ENCODE measurements around the gene VASP. TPM values are rescaled to one million over a fixed set of nuclear protein-coding genes. Genes with fewer than 3 reads are reported as not detected.

Gene VASP
- 60.4 TPM for polyA plus RNA-seq
- long read RNA-seq, donor 1, partial matches to known transcripts, result 0 of 3 reads
- long read RNA-seq, donor 1, other reads (novel, unspliced or antisense), result 0 of 3 reads
- long read RNA-seq, donor 2, transcript VASP-201 (13 exons, 2,305 nt), result major isoform, 16 of 88 reads
- long read RNA-seq, donor 2, partial matches to known transcripts, result 67 of 88 reads
- long read RNA-seq, donor 2, other reads (novel, unspliced or antisense), result 0 of 88 reads
- long read RNA-seq, donor 3, transcript VASP-201 (13 exons, 2,305 nt), result major isoform, 6 of 53 reads
- long read RNA-seq, donor 3, partial matches to known transcripts, result 46 of 53 reads
- long read RNA-seq, donor 3, other reads (novel, unspliced or antisense), result 0 of 53 reads
- long read RNA-seq, donor 4, partial matches to known transcripts, result 0 of 1 reads
- long read RNA-seq, donor 4, other reads (novel, unspliced or antisense), result 0 of 1 reads
- long read RNA-seq, donor 5, transcript VASP-201 (13 exons, 2,305 nt), result major isoform, 5 of 11 reads
- long read RNA-seq, donor 5, partial matches to known transcripts, result 0 of 11 reads
- long read RNA-seq, donor 5, other reads (novel, unspliced or antisense), result 5 of 11 reads
- long read RNA-seq, donor 6, partial matches to known transcripts, result 16 of 19 reads
- long read RNA-seq, donor 6, other reads (novel, unspliced or antisense), result 0 of 19 reads
- long read RNA-seq, donor 7, partial matches to known transcripts, result 0 of 3 reads
- long read RNA-seq, donor 7, other reads (novel, unspliced or antisense), result 0 of 3 reads
- long read RNA-seq, donor 8, transcript VASP-201 (13 exons, 2,305 nt), result major isoform, 7 of 40 reads
- long read RNA-seq, donor 8, partial matches to known transcripts, result 32 of 40 reads
- long read RNA-seq, donor 8, other reads (novel, unspliced or antisense), result 0 of 40 reads
- long read RNA-seq, donor 9, transcript VASP-201 (13 exons, 2,305 nt), result major isoform, 7 of 14 reads
- long read RNA-seq, donor 9, partial matches to known transcripts, result 5 of 14 reads
- long read RNA-seq, donor 9, other reads (novel, unspliced or antisense), result 0 of 14 reads
- long read RNA-seq, donor 10, transcript VASP-201 (13 exons, 2,305 nt), result major isoform, 10 of 36 reads
- long read RNA-seq, donor 10, partial matches to known transcripts, result 24 of 36 reads
- long read RNA-seq, donor 10, other reads (novel, unspliced or antisense), result 0 of 36 reads
- long read RNA-seq, donor 11, transcript VASP-201 (13 exons, 2,305 nt), result major isoform, 6 of 18 reads
- long read RNA-seq, donor 11, partial matches to known transcripts, result 9 of 18 reads
- long read RNA-seq, donor 11, other reads (novel, unspliced or antisense), result 0 of 18 reads

- H3K9me3 ChIP-seq (ENCODE audit: control insufficient read depth, low read depth, low read length), result no peaks in the 10 kb centered on the region
- H3K4me1 ChIP-seq (ENCODE audit: control insufficient read depth, insufficient read depth, low read length), result peaks cover 12% of the 10 kb centered on the region
- H3K36me3 ChIP-seq (ENCODE audit: control insufficient read depth, insufficient read depth, low read length), result peaks cover 6% of the 10 kb centered on the region
- H3K4me3 ChIP-seq (ENCODE audit: low read length), result peak within 1 kb of the TSS; percentile 99
- H3K27me3 ChIP-seq (ENCODE audit: control insufficient read depth, insufficient read depth, low read length), result no peaks in the 10 kb centered on the region
- no CpG with 5 or more reads among the region's 65 CpGs for WGBS (ENCODE audit: insufficient coverage, low lambda C conversion rate)
- H3K27ac ChIP-seq (ENCODE audit: low read length), result peak within 1 kb of the TSS; percentile 92
- peak; percentile 80 to 89 for DNase-seq
Observed at GRCh38 chr19:45506989-45507871, at the start of gene VASP. Gene VASP, plus strand, starts transcription at chr19:45507479. Its CDS starts 293 bp downstream, at chr19:45507772.

- no peaks in the 10 kb centered on the region for H3K36me3 ChIP-seq (ENCODE audit: control insufficient read depth, insufficient read depth, low read length)
- H3K4me3 ChIP-seq (ENCODE audit: low read length), result no peak overlapping the region
- peaks cover 16% of the 10 kb centered on the region for H3K4me1 ChIP-seq (ENCODE audit: control insufficient read depth, insufficient read depth, low read length)
Observed at GRCh38 chr19:45457776-45458175, 49.5 kb upstream of the VASP start.

GRCh38 chr19:45460807-45461347 is 46.4 kb upstream of the VASP start:
- H3K4me1 ChIP-seq (ENCODE audit: control insufficient read depth, insufficient read depth, low read length), result peaks cover 6% of the 10 kb centered on the region
- H3K4me3 ChIP-seq (ENCODE audit: low read length), result no peak overlapping the region
- H3K27ac ChIP-seq (ENCODE audit: low read length), result no peak overlapping the region
- H3K36me3 ChIP-seq (ENCODE audit: control insufficient read depth, insufficient read depth, low read length), result no peaks in the 10 kb centered on the region
- WGBS (ENCODE audit: insufficient coverage, low lambda C conversion rate), result no CpG with 5 or more reads among the region's 8 CpGs
- H3K27me3 ChIP-seq (ENCODE audit: control insufficient read depth, insufficient read depth, low read length), result peaks cover 10% of the 10 kb centered on the region
- no peaks in the 10 kb centered on the region for H3K9me3 ChIP-seq (ENCODE audit: control insufficient read depth, low read depth, low read length)
- DNase-seq, result no peak

More at GRCh38 chr19:45457776-45458175, 49.5 kb upstream of the VASP start:
- H3K27me3 ChIP-seq (ENCODE audit: control insufficient read depth, insufficient read depth, low read length), result peaks cover 4% of the 10 kb centered on the region
- no peak for DNase-seq
- H3K9me3 ChIP-seq (ENCODE audit: control insufficient read depth, low read depth, low read length), result no peaks in the 10 kb centered on the region
- H3K27ac ChIP-seq (ENCODE audit: low read length), result no peak overlapping the region

GRCh38 chr19:45462174-45462573 is 45.1 kb upstream of the VASP start:
- no CpG with 5 or more reads among the region's 4 CpGs for WGBS (ENCODE audit: insufficient coverage, low lambda C conversion rate)
- peaks cover 13% of the 10 kb centered on the region for H3K27me3 ChIP-seq (ENCODE audit: control insufficient read depth, insufficient read depth, low read length)
- no peak overlapping the region for H3K27ac ChIP-seq (ENCODE audit: low read length)
- DNase-seq, result no peak
- H3K36me3 ChIP-seq (ENCODE audit: control insufficient read depth, insufficient read depth, low read length), result no peaks in the 10 kb centered on the region
- peaks cover 3% of the 10 kb centered on the region for H3K4me1 ChIP-seq (ENCODE audit: control insufficient read depth, insufficient read depth, low read length)
- H3K4me3 ChIP-seq (ENCODE audit: low read length), result no peak overlapping the region
- no peaks in the 10 kb centered on the region for H3K9me3 ChIP-seq (ENCODE audit: control insufficient read depth, low read depth, low read length)

- Histone ChIP-seq H3K4me1 (ENCODE audit: control insufficient read depth, insufficient read depth, low read length) (peaks cover 9% of the 10 kb centered on the region), H3K36me3 (ENCODE audit: control insufficient read depth, insufficient read depth, low read length) (no peaks in the 10 kb centered on the region), H3K27me3 (ENCODE audit: control insufficient read depth, insufficient read depth, low read length) (peaks cover 15% of the 10 kb centered on the region), H3K4me3 (ENCODE audit: low read length) (no peak overlapping the region), H3K9me3 (ENCODE audit: control insufficient read depth, low read depth, low read length) (no peaks in the 10 kb centered on the region), H3K27ac (ENCODE audit: low read length) (no peak overlapping the region)
- DNase-seq, result no peak
- no CpG with 5 or more reads among the region's 4 CpGs for WGBS (ENCODE audit: insufficient coverage, low lambda C conversion rate)
Observed at GRCh38 chr19:45463241-45463640, 44.0 kb upstream of the VASP start.

- Histone ChIP-seq H3K4me3 (ENCODE audit: low read length) (no peak overlapping the region), H3K9me3 (ENCODE audit: control insufficient read depth, low read depth, low read length) (no peaks in the 10 kb centered on the region), H3K4me1 (ENCODE audit: control insufficient read depth, insufficient read depth, low read length) (peaks cover 15% of the 10 kb centered on the region), H3K36me3 (ENCODE audit: control insufficient read depth, insufficient read depth, low read length) (no peaks in the 10 kb centered on the region), H3K27ac (ENCODE audit: low read length) (no peak overlapping the region), H3K27me3 (ENCODE audit: control insufficient read depth, insufficient read depth, low read length) (peaks cover 15% of the 10 kb centered on the region)
- no peak for DNase-seq
- WGBS (ENCODE audit: insufficient coverage, low lambda C conversion rate), result no CpG with 5 or more reads among the region's 2 CpGs
Observed at GRCh38 chr19:45464274-45464673, 43.0 kb upstream of the VASP start.

- no CpG with 5 or more reads among the region's 8 CpGs for WGBS (ENCODE audit: insufficient coverage, low lambda C conversion rate)
- Histone ChIP-seq H3K27me3 (ENCODE audit: control insufficient read depth, insufficient read depth, low read length) (peaks cover 15% of the 10 kb centered on the region), H3K4me3 (ENCODE audit: low read length) (no peak overlapping the region), H3K36me3 (ENCODE audit: control insufficient read depth, insufficient read depth, low read length) (no peaks in the 10 kb centered on the region), H3K4me1 (ENCODE audit: control insufficient read depth, insufficient read depth, low read length) (peaks cover 17% of the 10 kb centered on the region), H3K27ac (ENCODE audit: low read length) (no peak overlapping the region), H3K9me3 (ENCODE audit: control insufficient read depth, low read depth, low read length) (no peaks in the 10 kb centered on the region)
- no peak for DNase-seq
Observed at GRCh38 chr19:45464852-45465441, 42.3 kb upstream of the VASP start.

GRCh38 chr19:45467115-45467455 is 40.2 kb upstream of the VASP start:
- H3K9me3 ChIP-seq (ENCODE audit: control insufficient read depth, low read depth, low read length), result no peaks in the 10 kb centered on the region
- peaks cover 22% of the 10 kb centered on the region for H3K27me3 ChIP-seq (ENCODE audit: control insufficient read depth, insufficient read depth, low read length)
- H3K4me3 ChIP-seq (ENCODE audit: low read length), result peak overlapping the region; percentile 88
- no peak for DNase-seq
- H3K27ac ChIP-seq (ENCODE audit: low read length), result no peak overlapping the region
- H3K4me1 ChIP-seq (ENCODE audit: control insufficient read depth, insufficient read depth, low read length), result peaks cover 21% of the 10 kb centered on the region
- no CpG with 5 or more reads among the region's 11 CpGs for WGBS (ENCODE audit: insufficient coverage, low lambda C conversion rate)
- no peaks in the 10 kb centered on the region for H3K36me3 ChIP-seq (ENCODE audit: control insufficient read depth, insufficient read depth, low read length)

All from large intestine (tissue), 12 donors.